ENCODE results near the gene ASPA. TPM values are rescaled to one million over a fixed set of nuclear protein-coding genes. Genes with fewer than 3 reads are reported as not detected.

Gene ASPA
- total RNA-seq, 4 donors from 2014 or later, result 0.50 to 2.1 (median 0.78) TPM

DNA sequence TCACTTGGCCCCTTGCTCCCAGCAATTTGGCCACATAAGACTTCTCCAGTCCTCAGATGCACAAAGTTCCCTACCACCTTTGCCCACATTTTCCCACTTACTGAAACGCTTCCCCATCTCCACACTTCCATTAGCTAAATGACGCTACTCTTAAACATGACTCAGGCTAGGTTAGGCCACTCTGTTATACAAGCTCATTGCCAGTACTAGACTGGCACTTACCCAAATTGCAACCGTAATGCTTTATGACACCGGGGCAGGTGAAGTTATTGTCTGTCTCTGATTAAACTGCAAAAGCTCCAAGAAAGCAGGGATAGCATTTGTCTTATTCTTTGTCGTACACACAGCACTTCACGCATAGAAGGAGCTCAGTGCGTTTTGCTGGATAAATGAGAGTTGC is 29.2 kb downstream of the ASPA start:
- no peaks in the 10 kb centered on the region for H3K27me3 ChIP-seq
- no peak for DNase-seq
- H3K4me1 ChIP-seq, result no peaks in the 10 kb centered on the region
- no peak overlapping the region for H3K27ac ChIP-seq
- 93 to 94% methylated on average over 7 of the region's 7 CpGs for WGBS, 2 donors
- no peaks in the 10 kb centered on the region for H3K36me3 ChIP-seq
- intact Hi-C loops (cut with DNase I), result no loop called here
- H3K9me3 ChIP-seq, result no peaks in the 10 kb centered on the region
- TF ChIP-seq, protein P1, sequence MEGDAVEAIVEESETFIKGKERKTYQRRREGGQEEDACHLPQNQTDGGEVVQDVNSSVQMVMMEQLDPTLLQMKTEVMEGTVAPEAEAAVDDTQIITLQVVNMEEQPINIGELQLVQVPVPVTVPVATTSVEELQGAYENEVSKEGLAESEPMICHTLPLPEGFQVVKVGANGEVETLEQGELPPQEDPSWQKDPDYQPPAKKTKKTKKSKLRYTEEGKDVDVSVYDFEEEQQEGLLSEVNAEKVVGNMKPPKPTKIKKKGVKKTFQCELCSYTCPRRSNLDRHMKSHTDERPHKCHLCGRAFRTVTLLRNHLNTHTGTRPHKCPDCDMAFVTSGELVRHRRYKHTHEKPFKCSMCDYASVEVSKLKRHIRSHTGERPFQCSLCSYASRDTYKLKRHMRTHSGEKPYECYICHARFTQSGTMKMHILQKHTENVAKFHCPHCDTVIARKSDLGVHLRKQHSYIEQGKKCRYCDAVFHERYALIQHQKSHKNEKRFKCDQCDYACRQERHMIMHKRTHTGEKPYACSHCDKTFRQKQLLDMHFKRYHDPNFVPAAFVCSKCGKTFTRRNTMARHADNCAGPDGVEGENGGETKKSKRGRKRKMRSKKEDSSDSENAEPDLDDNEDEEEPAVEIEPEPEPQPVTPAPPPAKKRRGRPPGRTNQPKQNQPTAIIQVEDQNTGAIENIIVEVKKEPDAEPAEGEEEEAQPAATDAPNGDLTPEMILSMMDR (IDR thresholded peaks at IDR 0.05), result no peak
- no peak for TF ChIP-seq POLR2A (IDR thresholded peaks at IDR 0.05)
- no peak overlapping the region for H3K4me3 ChIP-seq (replicated peaks in 1 of 3)

- Histone ChIP-seq H3K27ac (no peak overlapping the region), H3K4me3 (replicated peaks in 1 of 3) (no peak overlapping the region), H3K9me3 (no peaks in the 10 kb centered on the region), H3K4me1 (no peaks in the 10 kb centered on the region), H3K27me3 (no peaks in the 10 kb centered on the region), H3K36me3 (no peaks in the 10 kb centered on the region)
- 100% methylated on average over 2 of the region's 2 CpGs for WGBS, 2 donors
- intact Hi-C loops (cut with DNase I), result no loop called here
- no peak for DNase-seq
- TF ChIP-seq POLR2A (IDR thresholded peaks at IDR 0.05), result no peak
- TF ChIP-seq, protein P1 (IDR thresholded peaks at IDR 0.05), result no peak
Measured at GRCh38 chr17:3506054-3506453, 30.3 kb downstream of the ASPA start.

GRCh38 chr17:3507071-3507470 is 31.3 kb downstream of the ASPA start:
- Histone ChIP-seq H3K27ac (no peak overlapping the region), H3K4me1 (peaks cover 0 to 2% of the 10 kb centered on the region in 2 donors), H3K27me3 (no peaks in the 10 kb centered on the region), H3K4me3 (replicated peaks in 1 of 3) (no peak overlapping the region), H3K36me3 (no peaks in the 10 kb centered on the region), H3K9me3 (no peaks in the 10 kb centered on the region)
- intact Hi-C loops (cut with DNase I), result no loop called here
- 81 to 83% methylated on average over 1 of the region's 1 CpG for WGBS, 2 donors
- no peak for DNase-seq
- TF ChIP-seq, protein P1 (IDR thresholded peaks at IDR 0.05), result no peak
- TF ChIP-seq POLR2A (IDR thresholded peaks at IDR 0.05), result no peak

GRCh38 chr17:3507869-3508268 is 32.1 kb downstream of the ASPA start:
- TF ChIP-seq, protein P1 (IDR thresholded peaks at IDR 0.05), result no peak
- no peak for TF ChIP-seq POLR2A (IDR thresholded peaks at IDR 0.05)
- DNase-seq, result no peak
- Histone ChIP-seq H3K4me3 (replicated peaks in 1 of 3) (no peak overlapping the region), H3K36me3 (no peaks in the 10 kb centered on the region), H3K9me3 (no peaks in the 10 kb centered on the region), H3K27ac (no peak overlapping the region), H3K4me1 (peaks cover 0 to 4% of the 10 kb centered on the region in 2 donors), H3K27me3 (no peaks in the 10 kb centered on the region)
- intact Hi-C loops (cut with DNase I), result no loop called here
- 80 to 86% methylated on average over 3 of the region's 3 CpGs for WGBS, 2 donors

DNA sequence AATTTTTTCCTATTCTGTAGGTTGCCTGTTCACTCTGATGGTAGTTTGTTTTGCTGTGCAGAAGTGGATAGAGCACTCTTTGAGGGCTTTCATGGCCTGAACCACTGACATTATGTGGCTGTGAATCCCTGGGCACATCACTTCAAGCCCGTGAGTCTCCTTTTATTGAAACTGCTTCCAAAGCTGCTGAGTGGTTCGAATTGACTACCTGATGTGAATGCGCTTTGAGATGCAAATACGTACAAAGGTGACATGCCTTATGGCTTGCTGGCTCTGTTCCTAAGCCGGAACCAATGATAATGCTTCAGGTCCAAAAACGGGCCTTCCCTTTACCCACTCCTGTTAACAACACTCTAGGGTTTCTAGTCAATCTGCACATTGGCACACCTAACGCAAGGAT is 34.3 kb downstream of the ASPA start:
- no peak overlapping the region for H3K4me3 ChIP-seq (replicated peaks in 1 of 3)
- H3K27ac ChIP-seq, result no peak overlapping the region
- no peak for DNase-seq
- H3K36me3 ChIP-seq, result no peaks in the 10 kb centered on the region
- intact Hi-C loops (cut with DNase I), result no loop called here
- H3K27me3 ChIP-seq, result no peaks in the 10 kb centered on the region
- peaks cover 4 to 6% of the 10 kb centered on the region in 2 donors for H3K4me1 ChIP-seq
- H3K9me3 ChIP-seq, result no peaks in the 10 kb centered on the region
- TF ChIP-seq POLR2A (IDR thresholded peaks at IDR 0.05), result no peak
- TF ChIP-seq, protein P1 (IDR thresholded peaks at IDR 0.05), result no peak
- WGBS, 2 donors, result 75 to 78% methylated on average over 6 of the region's 7 CpGs
